GM13976 (cell line): ENCODE measurements around the gene METRN.
"Not testable (repeated sequence)": the region's sequence is repeated elsewhere in the genome, so short reads cannot be mapped to it uniquely, and the experiment has no call there.

Experiments used
- DNase-seq: peaks from one replicate; pipeline ENCODE4 v3.0.0; 2012; ENCODE audit warnings: low spot score
- CTCF ChIP-seq: IDR thresholded peaks from 2 replicates; pipeline ENCODE4 v1.5.1; 2012; ENCODE audit warnings: borderline replicate concordance, mild to moderate bottlenecking; ENCODE audit not compliant: insufficient read depth; ENCODE audit errors: extremely low read depth, missing control alignments, control extremely low read depth
- in situ Hi-C: fragments of 300-500 bp; cut with MboI; formaldehyde crosslinking; loops from one replicate; pipeline ENCODE4 v1.12.0; 2022; ENCODE audit warnings: low sequenced_read_pairs, mixed read lengths, inconsistent platforms; ENCODE audit not compliant: unreplicated experiment

Gene METRN

GRCh38 chr16:751152-752006 is 36.5 kb downstream of the METRN start:
- in situ Hi-C loops = no loop called here
- no peak for TF ChIP-seq CTCF
- DNase-seq = no peak

- no peak for DNase-seq
- TF ChIP-seq CTCF = no peak
- in situ Hi-C loops = no loop called here
Observed at GRCh38 chr16:752007-752312, 37.0 kb downstream of the METRN start.

GRCh38 chr16:754121-754607 is 39.2 kb downstream of the METRN start:
- DNase-seq, in situ Hi-C loops: not testable (repeated sequence)

- no peak for TF ChIP-seq CTCF
- in situ Hi-C loops = no loop called here
- DNase-seq = no peak
Observed at GRCh38 chr16:754656-755055, 39.7 kb downstream of the METRN start.

- DNase-seq = no peak
- in situ Hi-C loops = no loop called here
- no peak for TF ChIP-seq CTCF
Observed at GRCh38 chr16:756428-756827, 41.5 kb downstream of the METRN start.

GRCh38 chr16:759110-759910 is 44.4 kb downstream of the METRN start:
- no peak for DNase-seq
- in situ Hi-C loops = no loop called here
- no peak for TF ChIP-seq CTCF

GRCh38 chr16:760065-760464 is 45.1 kb downstream of the METRN start:
- in situ Hi-C loops = no loop called here
- TF ChIP-seq CTCF = no peak
- no peak for DNase-seq
